Fibroblast of the aortic adventitia (primary cell): Measurements from ENCODE around the gene PYM1. TPM values are rescaled to one million over a fixed set of nuclear protein-coding genes. Genes with fewer than 3 reads are reported as not detected.
A peak's percentile ranks its signal among the peaks of the same experiment; 100 is the strongest.

Experiments used
- DNase-seq: peaks from one replicate; pipeline ENCODE4 v3.0.0-alpha.2; 2010; ENCODE audit warnings: low read depth
- H3K4me3 ChIP-seq: 2 replicates; pipeline ENCODE4 v1.5.1; 2011; ENCODE audit warnings: low read depth, mild to moderate bottlenecking, control low read depth, low read length, moderate library complexity
- CTCF ChIP-seq: IDR thresholded peaks from 2 replicates; pipeline ENCODE4 v1.5.1; 2011; ENCODE audit warnings: mild to moderate bottlenecking, low read length, control low read depth, inconsistent platforms; ENCODE audit not compliant: insufficient read depth
- total RNA-seq: library from RNA; depleted of rRNA; stranded (reverse); fragments of >200 nt; gene quantifications from 2 replicates; pipeline ENCODE4 v1.2.3, GENCODE V29; 2012; ENCODE audit warnings: low replicate concordance

The PYM1 gene
- total RNA-seq, result 23.3 and 35.7 TPM in 2 replicates

GRCh38 chr12:55927588-55928502, at the start of gene PYM1:
Gene PYM1, minus strand, starts transcription at chr12:55927894. Its CDS starts 133 bp downstream, at chr12:55927761.
- no peak for TF ChIP-seq CTCF
- peak; percentile 67 for DNase-seq
- H3K4me3 ChIP-seq, result peak within 1 kb of the TSS; percentile 97

GRCh38 chr12:55974308-55974730, 46.6 kb upstream of the PYM1 start:
- DNase-seq, result no peak
- H3K4me3 ChIP-seq, result peak overlapping the region; percentile 92
- no peak for TF ChIP-seq CTCF

DNA sequence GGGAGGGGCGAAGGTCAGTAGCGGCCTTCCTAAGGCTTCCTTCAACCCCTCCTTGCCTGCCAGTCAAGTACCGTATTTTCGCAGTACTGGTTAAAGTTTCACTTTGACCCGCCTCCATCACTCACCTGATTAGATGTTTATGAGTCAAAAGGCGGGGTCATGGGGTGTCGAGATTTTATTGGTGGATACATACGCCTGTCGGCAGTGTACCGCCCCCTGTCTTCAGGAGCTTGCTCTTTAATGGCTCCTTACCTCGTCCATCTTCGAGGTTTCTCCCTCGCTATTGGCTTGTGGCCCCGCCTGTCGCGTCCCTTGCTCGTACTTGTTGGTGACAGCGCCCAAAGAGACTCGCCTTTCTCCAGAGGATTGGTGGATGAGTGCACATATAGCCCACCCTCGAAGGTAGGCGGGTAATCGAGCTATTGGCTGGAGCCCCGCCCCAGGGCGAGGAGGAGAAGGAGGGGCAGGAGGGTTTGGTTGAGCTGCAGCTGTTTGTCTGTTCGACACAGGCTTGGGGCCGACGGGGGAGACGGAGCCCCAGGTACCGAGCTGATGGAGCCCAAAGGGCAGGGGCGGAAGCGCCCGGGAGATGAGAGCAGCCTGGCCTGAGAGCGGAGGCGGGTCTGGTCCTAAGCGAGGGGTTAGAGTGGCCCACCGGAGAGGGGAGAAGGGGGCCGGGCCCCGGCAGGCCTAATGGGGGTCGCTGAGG, 46.1 kb upstream of the PYM1 start, which contains the start of gene RAB5B:
Gene RAB5B, plus strand, starts transcription at position 480 of the 709 bp plus-strand sequence. CDS start 12,883 bp downstream, outside the sequence.
- DNase-seq, result peak; percentile 100
- TF ChIP-seq CTCF, result peak; percentile 46
- peak within 1 kb of the TSS; percentile 92 for H3K4me3 ChIP-seq

GRCh38 chr12:55972911-55973598, 45.4 kb upstream of the PYM1 start:
- peak overlapping the region; percentile 89 for H3K4me3 ChIP-seq
- no peak for DNase-seq
- TF ChIP-seq CTCF, result no peak

- no peak for TF ChIP-seq CTCF
- no peak for DNase-seq
- H3K4me3 ChIP-seq, result peak overlapping the region; percentile 89
Observed at GRCh38 chr12:55972456-55972855, 44.8 kb upstream of the PYM1 start.

GRCh38 chr12:55972042-55972441, 44.3 kb upstream of the PYM1 start:
- TF ChIP-seq CTCF, result no peak
- peak overlapping the region; percentile 89 for H3K4me3 ChIP-seq
- DNase-seq, result peak; percentile 79
